ENCODE data around the gene RBM19.

- TF ChIP-seq CTCF (IDR thresholded peaks at IDR 0.05; ENCODE audit: low read length) (no peak), EZH2 (IDR thresholded peaks at IDR 0.05; ENCODE audit: borderline replicate concordance, low read length) (no peak)
Measured at GRCh38 chr12:113994051-113994450, 27.9 kb upstream of the RBM19 start.
